H9 (cell line): Measurements from ENCODE around the gene SPRED2. TPM values are rescaled to one million over a fixed set of nuclear protein-coding genes. Genes with fewer than 3 reads are reported as not detected.

Experiments
- DNase-seq: peaks from one replicate; pipeline ENCODE4 v3.0.0-alpha.2; 2017
- H2AFZ ChIP-seq: one replicate; pipeline ENCODE4 v1.6.1; 2013; ENCODE audit warnings: mild to moderate bottlenecking, low read length, control low read depth, moderate library complexity
- H2AK5ac ChIP-seq: 2 replicates; pipeline ENCODE4 v1.6.1; 2013; ENCODE audit warnings: low read length, control low read depth, mixed read lengths; ENCODE audit not compliant: insufficient read length
- H2BK120ac ChIP-seq: one replicate; pipeline ENCODE4 v1.6.1; 2013; ENCODE audit warnings: low read depth, mild to moderate bottlenecking, low read length, control low read depth, inconsistent platforms; ENCODE audit not compliant: poor library complexity, severe bottlenecking
- H2BK12ac ChIP-seq: 2 replicates; pipeline ENCODE4 v1.6.1; 2013; ENCODE audit warnings: low read length, control low read depth, mixed read lengths, low read depth; ENCODE audit not compliant: insufficient read length
- H2BK15ac ChIP-seq: 2 replicates; pipeline ENCODE4 v1.6.1; 2013; ENCODE audit warnings: low read depth, low read length, control low read depth
- H2BK20ac ChIP-seq: one replicate; pipeline ENCODE4 v1.6.1; 2013; ENCODE audit warnings: low read depth, mild to moderate bottlenecking, low read length, control low read depth, inconsistent platforms; ENCODE audit not compliant: poor library complexity, severe bottlenecking
- H2BK5ac ChIP-seq: 2 replicates; pipeline ENCODE4 v1.6.1; 2013; ENCODE audit warnings: low read length, control low read depth, mixed read lengths; ENCODE audit not compliant: insufficient read length
- H3K14ac ChIP-seq: 2 replicates; pipeline ENCODE4 v1.6.1; 2013; ENCODE audit warnings: low read length, control low read depth; ENCODE audit not compliant: insufficient read depth
- H3K18ac ChIP-seq: 2 replicates; pipeline ENCODE4 v1.6.1; 2013; ENCODE audit warnings: low read depth, mild to moderate bottlenecking, mixed read lengths, low read length, control low read depth; ENCODE audit not compliant: insufficient read length
- H3K23ac ChIP-seq: 2 replicates; pipeline ENCODE4 v1.6.1; 2013; ENCODE audit warnings: low read length, control low read depth, mixed read lengths, low read depth; ENCODE audit not compliant: insufficient read length
- H3K23me2 ChIP-seq: 2 replicates; pipeline ENCODE4 v1.6.1; 2013; ENCODE audit warnings: low read depth, mild to moderate bottlenecking, mixed read lengths, low read length, control low read depth; ENCODE audit not compliant: insufficient read length, poor library complexity, severe bottlenecking
- H3K27ac ChIP-seq: 2 replicates; pipeline ENCODE4 v1.5.1; 2013; ENCODE audit warnings: low read length, control low read depth, mixed read lengths, low read depth; ENCODE audit not compliant: insufficient read length
- H3K27me3 ChIP-seq: 2 replicates; pipeline ENCODE4 v1.6.1; 2013; ENCODE audit warnings: low read length, control low read depth, inconsistent platforms; ENCODE audit not compliant: insufficient read depth
- H3K4ac ChIP-seq: 2 replicates; pipeline ENCODE4 v1.6.1; 2013; ENCODE audit warnings: low read depth, mild to moderate bottlenecking, control low read depth, inconsistent platforms, low read length, moderate library complexity
- H3K4me1 ChIP-seq: 2 replicates; pipeline ENCODE4 v1.6.1; 2013; ENCODE audit warnings: low read length, control low read depth, inconsistent platforms; ENCODE audit not compliant: insufficient read depth
- H3K4me2 ChIP-seq: 2 replicates; pipeline ENCODE4 v1.6.1; 2013; ENCODE audit warnings: low read length, control low read depth, mixed read lengths; ENCODE audit not compliant: insufficient read length, insufficient read depth
- H3K56ac ChIP-seq: 2 replicates; pipeline ENCODE4 v1.6.1; 2013; ENCODE audit warnings: low read depth, mild to moderate bottlenecking, mixed read lengths, low read length, control low read depth; ENCODE audit not compliant: insufficient read length
- H3K79me1 ChIP-seq: 2 replicates; pipeline ENCODE4 v1.6.1; 2013; ENCODE audit warnings: low read depth, mild to moderate bottlenecking, moderate library complexity, low read length, control low read depth, inconsistent platforms; ENCODE audit not compliant: insufficient read depth, poor library complexity, severe bottlenecking
- H3K79me2 ChIP-seq: 2 replicates; pipeline ENCODE4 v1.6.1; 2013; ENCODE audit warnings: low read length, control low read depth, inconsistent platforms; ENCODE audit not compliant: insufficient read depth
- H3K9ac ChIP-seq: 2 replicates; pipeline ENCODE4 v1.6.1; 2013; ENCODE audit warnings: low read length, control low read depth, mixed read lengths; ENCODE audit not compliant: insufficient read length; ENCODE audit errors: extremely low read depth
- H3K9me3 ChIP-seq: one replicate; pipeline ENCODE4 v1.6.1; 2013; ENCODE audit warnings: low read depth, low read length, inconsistent platforms; ENCODE audit not compliant: control insufficient read depth
- H3T11ph ChIP-seq: one replicate; pipeline ENCODE4 v1.6.1; 2013; ENCODE audit warnings: mild to moderate bottlenecking, low read length, control low read depth, inconsistent platforms
- H4K20me1 ChIP-seq: one replicate; pipeline ENCODE4 v1.6.1; 2013; ENCODE audit not compliant: control insufficient read depth, insufficient read length, insufficient read depth
- H4K5ac ChIP-seq: 2 replicates; pipeline ENCODE4 v1.6.1; 2013; ENCODE audit warnings: low read depth, mild to moderate bottlenecking, mixed read lengths, low read length, control low read depth; ENCODE audit not compliant: insufficient read length
- H4K8ac ChIP-seq: replicated peaks from 2 replicates; pipeline ENCODE4 v1.6.1; 2013; ENCODE audit warnings: low read length, control low read depth, mixed read lengths, low read depth; ENCODE audit not compliant: insufficient read length
- H4K91ac ChIP-seq: 2 replicates; pipeline ENCODE4 v1.6.1; 2013; ENCODE audit warnings: low read depth, mild to moderate bottlenecking, moderate library complexity, mixed read lengths, low read length, control low read depth; ENCODE audit not compliant: insufficient read length
- H3K27ac Mint-ChIP-seq, 3 experiments: 2 replicates in 2 of 3; 3 replicates in 1 of 3; pipeline ENCODE4 v1.8.0; 2020 to 2021; ENCODE audit warnings: mixed read lengths in 3 of 3, mild to moderate bottlenecking in 1 of 3, moderate library complexity in 1 of 3
- H3K27me3 Mint-ChIP-seq: 2 replicates; pipeline ENCODE4 v1.8.0; 2021; ENCODE audit warnings: low read depth, mild to moderate bottlenecking, moderate library complexity, mixed read lengths
- H3K36me3 Mint-ChIP-seq, 3 experiments: 2 replicates in 2 of 3; 3 replicates in 1 of 3; pipeline ENCODE4 v1.8.0; 2020 to 2021; ENCODE audit warnings: low read depth in 3 of 3, mixed read lengths in 3 of 3; ENCODE audit not compliant: insufficient read depth in 1 of 3
- H3K4me1 Mint-ChIP-seq, 2 experiments: 2 replicates each; pipeline ENCODE4 v1.8.0; 2020; ENCODE audit warnings: mixed read lengths in 2 of 2
- H3K4me3 Mint-ChIP-seq, 2 experiments: 2 replicates in 1 of 2; 3 replicates in 1 of 2; pipeline ENCODE4 v1.8.0; 2020 to 2021; ENCODE audit warnings: mild to moderate bottlenecking in 2 of 2, mixed read lengths in 2 of 2, moderate library complexity in 1 of 2
- H3K9me3 Mint-ChIP-seq, 2 experiments: 2 replicates in 1 of 2; 3 replicates in 1 of 2; pipeline ENCODE4 v1.8.0; 2020; ENCODE audit warnings: mild to moderate bottlenecking in 2 of 2, mixed read lengths in 2 of 2, moderate library complexity in 1 of 2
- WGBS: extraction: QIAGEN DNeasy Blood & Tissue Kit; methylation state at CpG from one replicate; pipeline ENCODE4 v1.1.7; 2013; ENCODE audit warnings: missing lambda C conversion rate, low lambda C conversion rate, mixed read lengths; ENCODE audit not compliant: insufficient read length; ENCODE audit errors: extremely low coverage; 5-methylcytosine and 5-hydroxymethylcytosine counted together
- total RNA-seq: library from RNA; stranded (reverse); gene quantifications from 2 replicates; pipeline ENCODE4 v1.2.1, GENCODE V29; 2021
- TF ChIP-seq, protein P1 (sequence below): fragments of 200-600 bp; sonication (generic); conservative IDR thresholded peaks from 3 replicates; pipeline ENCODE4 v1.8.0; 2021; ENCODE audit warnings: antibody characterized with exemption, mild to moderate bottlenecking

Gene SPRED2
- total RNA-seq, 1 experiment from 2014 or later, result 23.5 TPM

DNA sequence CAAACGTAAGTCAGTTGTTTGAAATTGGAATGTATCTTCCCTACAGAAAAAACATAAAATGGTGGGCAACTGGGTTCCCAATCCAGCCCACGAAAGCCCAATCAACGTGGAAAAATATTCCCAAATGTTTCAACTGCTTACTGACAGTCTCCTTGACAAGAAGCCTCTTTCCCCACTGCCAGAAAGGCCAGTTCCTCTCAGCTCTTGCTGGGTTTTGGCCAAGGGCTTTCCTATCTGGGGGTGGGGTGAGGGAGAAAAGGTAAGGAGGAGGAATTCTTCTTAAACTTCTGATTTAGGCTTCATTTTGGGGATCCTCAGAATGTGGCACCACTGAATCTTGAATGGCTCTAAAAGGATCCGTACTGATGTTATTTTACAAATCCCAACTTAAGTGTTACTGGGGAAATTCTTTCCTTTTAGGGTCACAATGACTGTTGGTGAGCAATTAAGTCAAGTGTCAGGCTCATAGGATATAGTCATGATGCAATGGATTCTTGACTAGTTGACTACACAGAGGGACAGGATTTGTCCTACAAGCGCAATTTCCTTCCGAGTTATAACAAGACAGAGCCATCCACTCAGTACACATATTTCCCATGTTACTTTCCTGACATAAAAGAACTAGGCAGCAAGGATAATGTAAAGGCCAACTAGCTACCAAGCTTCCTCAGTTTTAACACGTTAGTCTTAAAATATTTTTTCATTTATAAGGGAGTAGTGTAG lies 73.6 kb downstream of the SPRED2 start:
- Mint-ChIP-seq H3K27ac (no peak overlapping the region), H3K9me3 (no peaks in the 10 kb centered on the region), H3K36me3 (no peaks in the 10 kb centered on the region), H3K27me3 (peaks cover 39% of the 10 kb centered on the region), H3K4me3 (no peak overlapping the region), H3K4me1 (peaks cover 17 to 24% of the 10 kb centered on the region in 2 experiments)
- H2BK20ac ChIP-seq, result no peak overlapping the region
- no peaks in the 10 kb centered on the region for H3K27me3 ChIP-seq
- H4K5ac ChIP-seq, result no peak overlapping the region
- no peak overlapping the region for H2BK12ac ChIP-seq
- peaks cover 2% of the 10 kb centered on the region for H3K79me1 ChIP-seq
- H3K4me1 ChIP-seq, result peaks cover 8% of the 10 kb centered on the region; the same call in 1 of the 2 replicates
- H2BK15ac ChIP-seq, result no peak overlapping the region
- no peak overlapping the region for H2AK5ac ChIP-seq
- H3K56ac ChIP-seq, result no peak overlapping the region
- no peak for DNase-seq
- H2AFZ ChIP-seq, result no peak overlapping the region
- H4K91ac ChIP-seq, result no peak overlapping the region
- H3K23ac ChIP-seq, result no peak overlapping the region
- H3K4me2 ChIP-seq, result no peak overlapping the region
- TF ChIP-seq, protein P1, sequence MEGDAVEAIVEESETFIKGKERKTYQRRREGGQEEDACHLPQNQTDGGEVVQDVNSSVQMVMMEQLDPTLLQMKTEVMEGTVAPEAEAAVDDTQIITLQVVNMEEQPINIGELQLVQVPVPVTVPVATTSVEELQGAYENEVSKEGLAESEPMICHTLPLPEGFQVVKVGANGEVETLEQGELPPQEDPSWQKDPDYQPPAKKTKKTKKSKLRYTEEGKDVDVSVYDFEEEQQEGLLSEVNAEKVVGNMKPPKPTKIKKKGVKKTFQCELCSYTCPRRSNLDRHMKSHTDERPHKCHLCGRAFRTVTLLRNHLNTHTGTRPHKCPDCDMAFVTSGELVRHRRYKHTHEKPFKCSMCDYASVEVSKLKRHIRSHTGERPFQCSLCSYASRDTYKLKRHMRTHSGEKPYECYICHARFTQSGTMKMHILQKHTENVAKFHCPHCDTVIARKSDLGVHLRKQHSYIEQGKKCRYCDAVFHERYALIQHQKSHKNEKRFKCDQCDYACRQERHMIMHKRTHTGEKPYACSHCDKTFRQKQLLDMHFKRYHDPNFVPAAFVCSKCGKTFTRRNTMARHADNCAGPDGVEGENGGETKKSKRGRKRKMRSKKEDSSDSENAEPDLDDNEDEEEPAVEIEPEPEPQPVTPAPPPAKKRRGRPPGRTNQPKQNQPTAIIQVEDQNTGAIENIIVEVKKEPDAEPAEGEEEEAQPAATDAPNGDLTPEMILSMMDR, result no peak
- H3K18ac ChIP-seq, result no peak overlapping the region
- H3K9ac ChIP-seq, result no peak overlapping the region
- no peak overlapping the region for H3K27ac ChIP-seq
- no peaks in the 10 kb centered on the region for H4K20me1 ChIP-seq
- no peak overlapping the region for H3T11ph ChIP-seq
- H3K23me2 ChIP-seq, result no peaks in the 10 kb centered on the region
- no peak overlapping the region for H2BK120ac ChIP-seq
- WGBS, result no CpG with 5 or more reads among the region's 7 CpGs
- peaks cover 3% of the 10 kb centered on the region; the same call in 1 of the 2 replicates for H3K79me2 ChIP-seq
- H3K9me3 ChIP-seq, result no peaks in the 10 kb centered on the region
- H2BK5ac ChIP-seq, result no peak overlapping the region
- H4K8ac ChIP-seq, result no peak overlapping the region
- no peak overlapping the region for H3K14ac ChIP-seq
- no peak overlapping the region for H3K4ac ChIP-seq
